HG02840 (cell line): Measurements from ENCODE around the gene EYA2.
"Not testable (repeated sequence)": the region's sequence is repeated elsewhere in the genome, so short reads cannot be mapped to it uniquely, and the experiment has no call there.

Experiments
- ATAC-seq: cut with Tn5 transposase; IDR thresholded peaks from one replicate; pipeline ENCODE4 v1.9.1; 2021; ENCODE audit warnings: mild to moderate bottlenecking, moderate library complexity, moderate number of reproducible peaks; ENCODE audit not compliant: unreplicated experiment, low FRiP score

Gene EYA2

DNA sequence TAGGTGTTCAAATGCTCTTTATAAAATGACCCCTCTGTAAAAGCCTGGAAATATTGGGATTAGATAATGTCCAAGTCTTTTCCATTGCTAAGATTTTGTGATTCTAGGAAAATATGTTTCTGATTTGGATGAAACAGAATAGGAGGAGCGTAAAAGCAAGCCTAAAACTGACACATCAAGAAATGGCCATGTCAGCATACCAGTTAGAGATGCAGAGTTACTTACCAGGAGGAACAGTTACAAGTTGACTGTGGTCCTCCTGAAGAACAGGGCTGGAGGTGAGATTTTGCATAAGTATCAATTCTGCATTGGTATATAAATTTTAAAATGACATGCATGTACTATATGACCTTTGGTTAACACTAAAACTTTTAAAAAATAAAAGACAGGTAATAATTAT, 35.3 kb downstream of the EYA2 start:
- no peak for ATAC-seq

DNA sequence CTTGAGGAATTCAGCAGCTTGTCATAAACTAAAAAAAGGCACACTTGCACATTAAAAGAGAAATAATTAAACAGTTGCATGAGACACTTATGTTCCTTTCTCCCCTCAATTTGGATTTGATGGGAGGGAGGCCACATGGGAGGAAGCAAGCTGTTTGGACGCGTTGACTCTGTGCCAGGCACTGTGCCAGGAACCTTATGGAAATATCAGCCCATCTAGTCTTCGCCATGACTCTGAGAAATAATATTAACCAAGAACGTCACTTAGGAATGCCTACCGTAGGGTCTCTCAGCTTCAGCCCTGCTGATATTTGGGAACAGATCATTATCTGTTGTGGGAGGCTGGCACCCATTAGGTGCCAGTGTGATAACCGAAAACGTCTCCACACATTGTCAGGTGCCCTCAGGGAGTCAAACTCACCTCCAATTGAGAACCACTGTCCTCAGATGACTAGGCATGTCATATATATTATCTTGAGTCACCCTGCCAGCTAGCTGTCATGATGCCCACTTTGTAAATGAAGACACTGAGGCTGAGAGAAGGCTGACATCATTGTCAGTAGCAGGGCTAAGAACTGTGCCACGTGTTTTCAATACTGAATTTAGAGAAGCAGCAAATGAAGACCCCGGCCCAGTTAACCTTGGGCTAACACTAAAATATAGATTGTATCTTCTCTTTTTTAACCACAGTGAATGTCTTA, 36.1 kb downstream of the EYA2 start:
- ATAC-seq: no peak

DNA sequence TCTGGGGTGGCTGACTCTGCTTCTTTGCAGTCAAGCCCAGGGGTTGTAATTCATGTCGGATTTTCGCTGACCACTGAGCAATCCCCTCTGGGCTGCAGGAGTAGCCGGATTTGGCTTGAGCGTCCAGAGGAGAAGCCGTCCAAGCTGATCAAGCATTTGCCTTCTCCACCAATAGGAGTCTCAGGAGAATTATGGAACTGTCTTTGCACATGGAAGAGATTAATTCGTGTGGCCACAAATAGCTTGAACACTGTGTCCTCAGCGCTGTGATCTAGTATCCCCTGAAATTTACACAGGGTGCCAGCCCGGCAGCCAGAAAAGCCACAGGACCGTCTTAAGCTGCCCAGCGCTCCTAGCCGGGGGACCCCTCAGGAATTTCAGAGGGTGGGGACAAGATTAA, 37.1 kb downstream of the EYA2 start:
- ATAC-seq: no peak

DNA sequence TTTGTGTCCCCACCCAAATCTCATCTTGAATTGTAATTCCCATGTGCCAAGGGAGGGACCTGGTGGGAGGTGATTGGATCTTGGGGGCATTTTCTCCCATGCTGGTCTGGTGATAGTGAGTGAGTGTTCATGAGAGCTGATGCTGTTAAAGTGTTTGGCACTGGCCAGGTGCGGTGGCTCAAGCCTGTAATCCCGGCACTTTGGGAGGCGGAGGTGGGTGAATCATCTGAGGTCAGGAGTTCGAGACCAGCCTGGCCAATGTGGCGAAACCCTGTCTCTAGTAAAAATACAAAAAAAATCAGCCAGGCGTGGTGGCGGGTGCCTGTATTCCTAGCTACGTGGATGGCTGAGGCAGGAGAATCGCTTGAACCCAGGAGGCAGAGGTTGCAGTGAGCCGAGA, 37.8 kb downstream of the EYA2 start:
- ATAC-seq: not testable (repeated sequence)

DNA sequence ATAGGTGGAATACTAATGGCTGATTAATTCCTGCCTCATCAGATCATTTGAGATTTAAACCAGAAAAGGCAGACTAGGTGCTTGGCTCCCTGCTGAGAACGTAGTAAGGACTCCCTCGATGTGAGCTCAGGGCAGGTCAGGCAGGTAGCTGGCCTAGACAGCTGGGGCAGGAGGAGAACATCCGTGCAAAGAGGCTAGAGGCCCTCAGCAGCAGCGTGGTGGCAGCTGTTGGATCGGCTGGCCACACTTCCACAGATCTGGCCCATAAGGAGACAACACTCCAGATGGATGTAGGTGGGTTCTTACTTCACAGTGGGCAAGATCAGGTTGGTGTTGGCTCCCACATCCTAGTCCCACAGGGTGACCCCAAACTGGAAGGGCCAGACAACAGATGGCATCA, 38.5 kb downstream of the EYA2 start:
- no peak for ATAC-seq

DNA sequence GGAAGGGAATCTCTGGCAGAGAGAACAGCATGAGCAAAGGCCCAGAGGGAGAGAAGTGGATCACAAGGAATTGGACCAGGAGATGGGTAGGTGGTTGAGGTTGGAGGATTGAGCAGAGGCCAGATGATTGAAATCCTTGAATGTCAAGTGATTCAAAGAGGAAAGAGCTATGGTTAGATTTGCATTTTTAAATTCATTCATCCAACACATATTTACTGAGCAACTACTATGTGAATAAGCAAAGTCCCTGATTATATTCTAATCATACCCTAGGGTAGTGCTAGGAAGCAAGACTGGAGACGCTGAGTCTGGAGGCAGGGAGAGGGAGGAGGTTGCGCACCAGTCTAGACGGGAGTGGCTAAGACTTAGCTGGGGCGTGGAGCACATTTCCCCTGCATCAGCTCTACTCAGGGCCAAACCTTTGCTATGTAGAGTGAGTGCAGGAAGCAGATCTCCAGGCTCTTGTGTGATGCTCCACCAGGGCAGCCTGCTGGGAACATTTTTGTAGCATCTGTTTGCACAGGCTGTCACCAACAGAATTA, 40.2 kb downstream of the EYA2 start:
- no peak for ATAC-seq

DNA sequence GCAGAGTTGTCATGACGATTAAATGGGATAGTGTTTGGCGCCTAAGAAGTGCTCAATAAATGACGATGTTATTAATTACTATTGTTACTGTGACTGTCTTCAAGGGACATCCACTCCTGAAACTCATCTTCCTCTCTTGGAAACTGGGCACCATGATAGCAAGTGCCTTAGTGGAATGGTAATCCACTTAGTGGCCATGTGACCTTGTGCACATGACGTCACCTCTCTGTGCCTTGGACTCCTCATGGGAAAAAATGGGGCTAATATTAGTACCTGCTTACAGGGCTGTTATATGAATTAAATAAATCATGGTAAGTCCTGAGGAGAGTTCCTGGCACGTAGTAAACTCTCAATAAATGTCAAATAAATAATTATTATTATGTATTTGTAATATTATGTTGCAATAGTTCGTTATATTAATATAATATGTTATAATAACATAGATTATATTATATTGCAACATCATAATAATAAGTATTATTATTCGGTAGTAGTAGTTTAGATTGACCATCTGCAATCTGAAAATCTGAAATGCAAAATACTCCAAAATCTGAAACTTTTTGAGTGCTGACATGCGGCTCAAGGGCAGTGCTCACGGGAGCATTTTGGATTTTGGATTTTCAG, 40.9 kb downstream of the EYA2 start:
- ATAC-seq: no peak

DNA sequence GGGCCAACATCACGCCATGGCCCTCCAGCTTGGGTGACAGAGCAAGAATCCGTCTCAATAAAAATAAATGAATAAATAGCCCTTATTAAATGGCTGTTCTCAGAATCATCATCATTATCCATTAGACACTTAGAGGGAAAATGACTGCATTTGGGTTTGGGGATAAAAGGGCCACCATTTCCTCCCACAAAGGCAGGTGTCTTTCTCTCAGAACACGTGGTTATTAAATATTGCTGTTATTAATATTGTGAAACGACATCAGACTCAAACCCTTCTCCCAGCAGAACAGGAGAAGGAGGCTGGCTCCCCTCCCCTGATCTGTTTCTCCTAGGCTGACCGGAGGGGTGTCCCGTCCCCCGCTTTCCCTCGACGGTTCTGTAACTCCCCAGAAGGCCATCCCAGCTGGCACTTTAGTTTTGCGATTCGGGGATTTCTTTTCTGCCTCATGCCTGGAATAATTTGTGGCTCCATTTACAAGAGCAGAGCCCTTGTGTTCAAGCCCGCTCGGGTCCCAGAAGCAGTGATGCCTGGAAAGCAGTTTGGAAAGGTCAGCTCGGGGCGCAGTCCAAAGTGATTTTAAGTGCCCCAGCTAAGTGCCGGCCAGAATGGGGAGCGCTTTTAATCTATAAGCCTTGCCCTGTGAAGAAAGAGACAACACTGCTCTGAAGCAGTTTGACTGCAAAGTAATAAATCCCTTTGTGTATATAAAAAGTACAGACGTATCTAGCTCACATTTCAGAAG, 41.9 kb downstream of the EYA2 start:
- ATAC-seq: no peak

DNA sequence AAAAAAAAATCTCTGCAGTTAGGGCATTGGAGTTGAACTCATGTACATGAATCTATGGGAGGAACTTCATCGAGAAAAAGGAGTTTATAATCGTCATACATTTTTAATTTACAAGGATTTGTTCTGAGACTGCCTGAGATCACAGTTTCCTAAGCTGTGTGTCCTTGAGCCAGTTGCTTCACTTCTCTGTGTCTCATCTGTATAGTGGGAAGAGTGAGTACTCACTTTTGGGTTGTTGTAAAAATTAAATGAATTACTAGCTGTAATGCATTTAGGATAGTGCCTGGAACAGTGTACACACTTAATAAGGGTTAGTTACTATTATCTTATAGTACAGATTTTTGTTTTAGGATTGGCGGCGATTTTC, 42.5 kb downstream of the EYA2 start:
- no peak for ATAC-seq

DNA sequence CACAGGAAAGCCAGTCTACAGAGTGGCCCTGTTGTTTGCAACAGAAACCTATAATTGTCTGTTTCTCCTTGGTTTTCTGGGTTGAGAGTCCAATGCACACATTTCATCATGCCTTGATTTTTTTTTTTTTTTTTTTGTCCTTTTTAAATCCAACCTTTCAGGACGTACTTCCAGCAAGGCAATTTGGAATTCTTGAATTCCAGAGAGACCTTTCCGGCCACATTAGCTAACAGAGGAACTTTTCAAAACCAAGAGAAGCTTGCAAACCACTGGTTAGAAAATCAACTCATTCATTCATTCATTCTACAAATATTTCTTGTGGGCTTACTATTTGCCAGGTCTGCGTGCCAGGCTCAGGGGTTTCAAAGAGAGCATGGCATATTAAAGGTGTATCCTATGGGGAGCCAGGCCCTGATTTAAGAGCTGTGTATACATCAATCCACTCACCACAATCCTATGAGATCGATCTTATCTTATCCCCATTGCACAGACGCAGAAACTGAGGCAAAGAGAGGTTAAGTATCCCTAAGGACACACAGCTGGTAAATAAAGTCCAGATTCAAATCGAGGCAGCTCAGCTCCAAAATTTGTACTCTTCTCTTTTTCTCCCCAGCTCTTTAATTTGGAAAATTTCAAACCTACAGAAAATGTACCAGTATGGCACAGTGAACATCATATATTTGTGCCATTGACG, 43.0 kb downstream of the EYA2 start:
- no peak for ATAC-seq

DNA sequence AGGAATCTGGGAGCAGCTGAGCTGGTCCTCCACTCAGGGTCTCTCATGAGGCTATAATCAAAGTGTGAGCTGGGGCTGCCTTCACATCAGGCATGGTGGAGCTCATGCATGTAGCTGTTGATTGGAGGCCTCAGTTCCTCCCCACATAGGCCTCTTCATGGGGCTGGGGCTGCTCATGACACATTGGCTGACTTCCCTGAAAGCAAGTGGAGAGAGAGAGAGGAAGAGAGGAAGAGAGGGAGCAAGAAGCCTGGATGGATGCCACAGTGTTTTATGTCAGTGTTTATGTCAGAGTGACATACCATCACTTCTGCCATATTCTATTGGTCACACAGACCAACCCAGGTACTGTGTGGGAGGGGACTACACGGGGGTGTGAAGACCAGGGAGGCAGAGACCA, 43.8 kb downstream of the EYA2 start:
- ATAC-seq: no peak

DNA sequence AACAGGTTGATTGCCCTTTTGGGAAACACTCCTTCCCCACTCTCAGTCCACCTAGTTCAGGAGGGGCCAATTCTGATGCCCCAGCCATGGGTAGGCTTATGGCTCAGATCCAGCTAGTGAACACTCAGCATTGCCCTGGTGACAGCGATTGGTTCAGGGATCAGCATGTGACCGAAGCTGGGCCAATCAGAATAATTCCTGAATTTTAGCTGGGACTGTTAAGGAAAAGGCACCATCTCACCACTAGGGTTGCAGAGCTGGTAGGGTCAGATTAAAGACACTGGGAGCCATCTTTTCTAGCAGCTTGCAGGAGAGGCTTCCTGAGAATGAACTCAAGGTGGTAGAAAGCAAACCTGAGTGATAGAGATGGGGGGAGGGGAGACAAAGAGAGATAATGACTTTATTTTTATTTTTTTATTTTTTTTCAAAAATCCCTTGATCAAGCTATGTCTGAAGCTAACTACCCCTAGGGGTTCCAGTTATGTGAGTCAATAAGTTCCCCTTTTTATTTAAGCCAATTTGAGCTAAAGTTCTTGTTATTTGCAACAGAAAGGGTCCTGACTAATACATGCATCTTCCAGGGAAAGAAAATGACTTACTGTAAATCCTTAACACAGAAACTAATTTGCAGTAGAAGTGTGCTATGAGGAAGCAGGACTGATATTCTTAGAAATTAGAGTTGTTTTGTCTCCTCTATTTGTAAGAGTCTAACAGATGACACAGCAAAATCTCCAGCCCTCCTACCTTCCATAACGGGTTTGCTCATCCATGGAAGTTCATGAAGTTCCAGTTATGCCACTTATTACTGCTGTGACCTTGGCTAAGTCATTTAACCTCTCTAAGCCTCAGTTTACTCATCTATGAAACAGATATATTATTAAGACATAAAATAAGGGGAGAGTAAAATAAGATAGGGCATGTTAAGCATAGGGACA, 44.7 kb downstream of the EYA2 start:
- no peak for ATAC-seq

DNA sequence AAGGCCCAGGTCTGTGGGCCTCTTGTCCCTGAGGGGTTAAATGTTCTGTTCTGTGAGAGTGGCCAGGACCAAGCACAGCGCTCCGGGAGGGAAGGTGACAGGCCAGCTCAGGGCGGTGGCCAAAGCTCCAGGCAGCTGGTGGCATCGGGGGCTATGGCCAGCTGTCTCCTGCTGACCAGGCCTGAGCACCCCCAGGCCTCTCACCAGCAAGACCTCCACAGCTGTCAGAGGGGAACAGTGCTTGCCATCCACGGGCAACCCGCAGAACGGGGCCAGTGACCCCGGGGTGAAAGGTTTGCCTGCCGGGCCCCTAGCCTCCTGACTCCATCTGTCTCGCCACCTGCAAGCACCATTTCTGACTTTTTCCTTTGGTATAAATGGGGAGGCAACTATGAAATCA, 46.0 kb downstream of the EYA2 start:
- no peak for ATAC-seq

DNA sequence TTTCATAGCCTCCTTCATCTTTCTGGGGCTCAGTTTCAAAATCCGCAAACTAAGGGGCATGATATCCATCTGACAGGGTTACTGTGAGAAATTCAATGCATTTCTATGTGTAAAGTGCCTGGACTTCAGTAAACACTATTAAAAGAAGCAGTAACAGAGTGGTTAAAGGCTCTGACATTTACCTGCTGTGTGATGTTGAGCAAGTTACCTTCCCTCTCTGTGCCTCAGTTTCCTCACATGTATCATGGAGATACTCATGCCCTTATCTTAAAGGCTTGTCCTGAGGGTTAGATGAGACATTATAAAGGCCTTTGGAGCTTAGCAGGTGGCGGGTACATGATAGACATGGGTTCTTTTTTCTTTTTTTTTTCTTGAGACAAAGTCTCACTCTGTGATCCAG, 46.8 kb downstream of the EYA2 start:
- no peak for ATAC-seq

DNA sequence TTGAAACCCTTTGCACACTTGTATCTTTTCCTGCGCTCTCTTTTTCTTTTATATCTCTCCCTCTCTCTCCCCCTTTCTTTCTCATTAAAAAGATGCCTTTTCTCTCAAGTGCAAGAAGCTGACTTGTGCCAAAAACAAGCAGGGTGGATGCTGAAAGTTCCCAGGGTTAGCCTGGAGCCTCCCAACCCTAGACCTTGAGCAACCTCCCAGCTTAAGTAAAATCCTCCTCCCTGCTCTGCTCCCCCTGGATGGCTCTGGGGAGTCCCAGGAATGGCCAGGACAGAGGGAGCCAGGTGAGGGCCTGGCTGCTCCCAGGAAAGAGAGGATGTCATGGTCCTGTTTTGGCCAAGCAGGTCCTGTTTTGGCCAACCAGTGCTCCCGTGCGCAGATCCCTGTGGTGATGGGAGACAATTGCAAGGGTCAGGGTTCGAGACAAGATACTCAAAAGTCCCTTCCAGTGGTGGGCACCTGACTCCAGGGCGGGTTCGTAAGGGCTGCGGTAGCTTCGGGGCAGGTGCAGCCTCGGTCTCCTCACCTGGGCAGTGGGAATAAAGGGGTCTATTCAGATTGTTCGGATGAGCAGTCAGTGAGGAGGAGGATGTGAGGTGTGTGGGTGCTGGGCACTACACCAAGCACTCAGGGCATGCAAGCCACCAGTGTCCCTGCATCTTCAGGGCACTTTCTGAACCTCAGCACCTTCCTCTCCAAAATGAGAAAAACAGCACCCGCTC, 49.4 kb downstream of the EYA2 start:
- ATAC-seq: no peak

DNA sequence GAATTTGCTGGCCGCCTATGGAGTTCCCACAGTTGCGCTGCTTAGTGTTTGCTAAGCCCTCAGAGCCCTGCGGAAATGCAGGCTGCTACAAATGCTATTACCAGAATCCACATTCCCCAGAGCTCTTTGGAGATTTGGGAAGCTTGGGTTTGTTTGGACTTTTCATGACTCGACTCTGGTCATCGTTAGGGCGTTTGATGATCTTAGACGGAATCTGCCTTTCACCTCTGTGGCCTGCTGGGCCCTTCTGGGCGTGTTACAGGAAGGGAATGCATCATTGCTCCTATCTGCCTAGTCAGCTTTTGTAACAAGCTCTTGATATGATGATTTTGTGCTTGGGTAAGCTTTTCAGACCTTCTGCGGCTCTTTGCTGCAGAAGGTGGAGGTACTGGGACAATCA, 50.8 kb downstream of the EYA2 start:
- ATAC-seq: no peak

DNA sequence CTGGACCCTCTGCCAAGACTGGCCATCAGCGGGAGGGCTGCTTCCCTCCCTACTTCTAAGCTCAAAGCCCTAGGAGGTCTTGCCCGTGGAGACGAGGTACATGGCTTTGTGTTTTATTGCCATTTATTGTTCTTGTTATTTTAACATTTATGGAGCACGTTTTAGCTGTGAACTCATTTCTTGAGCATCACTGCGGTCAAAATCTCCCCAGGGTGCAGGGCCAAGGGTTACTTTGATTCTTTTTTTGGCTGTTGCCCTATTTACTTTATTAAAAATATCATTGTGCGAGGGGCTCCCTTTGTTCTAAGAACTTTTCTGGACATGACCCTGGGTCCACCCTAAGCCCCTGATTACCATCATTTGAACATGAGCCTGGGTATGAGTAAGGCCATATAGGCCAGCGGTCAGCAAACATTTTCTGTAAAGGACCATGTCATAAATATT, 51.6 kb downstream of the EYA2 start:
- no peak for ATAC-seq

DNA sequence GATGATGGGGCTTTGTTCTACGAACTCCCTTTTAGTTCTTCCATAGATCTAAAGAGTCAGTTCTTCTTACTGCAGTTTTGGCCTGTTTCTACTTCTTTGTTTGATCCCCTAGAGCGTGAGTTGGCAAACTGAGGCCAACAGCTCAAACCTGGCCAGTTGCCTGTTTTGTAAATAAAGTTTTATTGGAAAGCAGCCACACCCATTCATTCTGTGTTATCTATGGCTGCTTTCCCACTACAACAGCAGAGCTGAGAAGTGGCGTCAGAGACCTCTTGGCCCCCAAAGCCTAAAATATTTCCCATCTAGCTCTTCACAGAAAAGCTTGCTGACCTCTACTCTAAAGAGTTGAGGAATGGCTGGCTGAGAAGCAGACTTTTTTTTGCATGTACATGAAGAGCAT, 52.2 kb downstream of the EYA2 start:
- ATAC-seq: no peak

DNA sequence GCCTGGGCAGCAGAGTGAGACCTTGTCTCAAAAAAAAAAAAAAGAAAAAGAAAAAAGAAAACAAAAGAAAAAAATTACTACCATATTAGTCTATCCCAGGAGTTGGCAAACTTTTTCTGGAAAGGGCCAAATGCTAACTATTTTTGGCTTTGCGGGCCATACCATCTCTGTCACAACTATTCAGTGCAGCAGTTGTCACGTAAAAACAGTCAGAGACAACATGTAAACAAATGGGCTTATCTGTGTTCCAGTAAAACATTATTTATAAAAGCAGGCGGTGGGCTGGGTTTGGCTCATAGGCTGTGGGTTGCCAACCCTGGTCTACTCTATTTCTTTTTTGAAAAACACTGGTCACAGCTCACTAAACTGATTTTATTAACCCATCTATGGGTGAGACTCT, 53.4 kb downstream of the EYA2 start:
- no peak for ATAC-seq
